Type B pancreatic cell (in vitro differentiated cells): Measurements from ENCODE around the gene DCAF8L2. TPM values are rescaled to one million over a fixed set of nuclear protein-coding genes. Genes with fewer than 3 reads are reported as not detected.
"Not testable (repeated sequence)": the region's sequence is repeated elsewhere in the genome, so short reads cannot be mapped to it uniquely, and the experiment has no call there.

ENCODE experiments used
- DNase-seq: peaks from one replicate; pipeline ENCODE4 v3.0.0; 2021; ENCODE audit warnings: mixed read lengths; ENCODE audit not compliant: unreplicated experiment; ENCODE audit errors: extremely low spot score
- H3K27ac Mint-ChIP-seq: 2 replicates; pipeline ENCODE4 v1.8.0; 2021; ENCODE audit warnings: mild to moderate bottlenecking, mixed read lengths
- H3K27me3 Mint-ChIP-seq: 2 replicates; pipeline ENCODE4 v1.8.0; 2021; ENCODE audit warnings: mixed read lengths
- H3K36me3 Mint-ChIP-seq: 2 replicates; pipeline ENCODE4 v1.8.0; 2021; ENCODE audit warnings: mixed read lengths
- H3K4me1 Mint-ChIP-seq: one replicate; pipeline ENCODE4 v1.8.0; 2021; ENCODE audit warnings: mixed read lengths; ENCODE audit not compliant: unreplicated experiment
- H3K4me3 Mint-ChIP-seq: 2 replicates; pipeline ENCODE4 v1.8.0; 2021; ENCODE audit warnings: mild to moderate bottlenecking, mixed read lengths
- H3K9me3 Mint-ChIP-seq: 2 replicates; pipeline ENCODE4 v1.8.0; 2021; ENCODE audit warnings: mixed read lengths
- long read RNA-seq: library from polyadenylated mRNA; unstranded; transcript quantifications from one replicate; pipeline ENCODE4 v2.0.0, GENCODE V29; 2020
- total RNA-seq: library from RNA; stranded (reverse); gene quantifications from 2 replicates; pipeline ENCODE4 v1.2.1, GENCODE V29; 2021; ENCODE audit warnings: low replicate concordance
- TF ChIP-seq, protein P1 (sequence below): fragments of 200-600 bp; sonication (generic); conservative IDR thresholded peaks from 2 replicates; pipeline ENCODE4 v1.5.0; 2021; ENCODE audit warnings: antibody characterized with exemption, mild to moderate bottlenecking

Gene DCAF8L2
- total RNA-seq, result not detected in 2 replicates
- long read RNA-seq, result 0 reads

DNA sequence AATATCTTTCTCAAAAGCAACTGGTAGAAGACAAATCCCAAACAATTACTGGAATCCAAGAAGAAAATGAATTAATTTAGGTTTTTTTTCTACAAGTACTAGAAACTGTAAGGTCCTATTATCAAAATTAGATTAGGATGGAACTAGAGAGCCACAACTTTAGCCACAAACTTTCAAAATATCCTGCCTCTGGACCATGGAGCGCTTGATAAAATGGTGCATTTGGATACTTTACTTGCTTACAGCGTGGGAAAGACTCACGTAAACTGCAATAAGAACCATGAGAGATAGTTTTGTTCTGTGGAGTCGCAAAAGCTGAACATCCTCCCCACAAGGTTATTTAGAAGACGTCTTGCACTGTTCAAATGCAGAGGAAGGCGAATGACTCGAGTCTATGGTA, at the start of gene DCAF8L2:
Gene DCAF8L2, plus strand, starts transcription at position 301 of the 400 bp plus-strand sequence. CDS start 156,552 bp downstream, outside the sequence.
- H3K4me3 Mint-ChIP-seq, result no peak within 1 kb of the TSS
- TF ChIP-seq, protein P1, sequence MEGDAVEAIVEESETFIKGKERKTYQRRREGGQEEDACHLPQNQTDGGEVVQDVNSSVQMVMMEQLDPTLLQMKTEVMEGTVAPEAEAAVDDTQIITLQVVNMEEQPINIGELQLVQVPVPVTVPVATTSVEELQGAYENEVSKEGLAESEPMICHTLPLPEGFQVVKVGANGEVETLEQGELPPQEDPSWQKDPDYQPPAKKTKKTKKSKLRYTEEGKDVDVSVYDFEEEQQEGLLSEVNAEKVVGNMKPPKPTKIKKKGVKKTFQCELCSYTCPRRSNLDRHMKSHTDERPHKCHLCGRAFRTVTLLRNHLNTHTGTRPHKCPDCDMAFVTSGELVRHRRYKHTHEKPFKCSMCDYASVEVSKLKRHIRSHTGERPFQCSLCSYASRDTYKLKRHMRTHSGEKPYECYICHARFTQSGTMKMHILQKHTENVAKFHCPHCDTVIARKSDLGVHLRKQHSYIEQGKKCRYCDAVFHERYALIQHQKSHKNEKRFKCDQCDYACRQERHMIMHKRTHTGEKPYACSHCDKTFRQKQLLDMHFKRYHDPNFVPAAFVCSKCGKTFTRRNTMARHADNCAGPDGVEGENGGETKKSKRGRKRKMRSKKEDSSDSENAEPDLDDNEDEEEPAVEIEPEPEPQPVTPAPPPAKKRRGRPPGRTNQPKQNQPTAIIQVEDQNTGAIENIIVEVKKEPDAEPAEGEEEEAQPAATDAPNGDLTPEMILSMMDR, result no peak
- no peaks in the 10 kb centered on the region for H3K36me3 Mint-ChIP-seq
- H3K27me3 Mint-ChIP-seq, result no peaks in the 10 kb centered on the region
- H3K27ac Mint-ChIP-seq, result no peak within 1 kb of the TSS
- H3K4me1 Mint-ChIP-seq, result no peaks in the 10 kb centered on the region
- no peak for DNase-seq
- peaks cover 5% of the 10 kb centered on the region for H3K9me3 Mint-ChIP-seq

DNA sequence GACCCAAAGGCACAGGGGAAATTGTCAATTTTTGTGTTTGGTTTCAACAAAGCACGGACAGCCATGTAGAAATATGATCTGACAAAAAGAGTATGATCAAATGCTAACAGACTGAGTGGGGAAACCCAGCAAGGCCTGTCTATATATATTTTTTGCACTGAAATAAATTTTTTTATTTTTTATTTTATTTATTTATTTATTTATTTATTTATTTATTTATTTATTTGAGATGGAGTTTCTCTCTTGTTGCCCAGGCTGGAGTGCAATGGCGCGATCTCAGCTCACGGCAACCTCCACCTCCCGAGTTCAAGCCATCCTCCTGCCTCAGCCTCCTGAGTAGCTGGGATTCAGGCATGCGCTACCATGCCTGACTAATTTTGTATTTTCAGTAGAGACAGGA, 49.0 kb upstream of the DCAF8L2 start:
- not testable (repeated sequence) for H3K9me3 Mint-ChIP-seq, H3K27me3 Mint-ChIP-seq, H3K4me3 Mint-ChIP-seq, DNase-seq, H3K4me1 Mint-ChIP-seq, H3K27ac Mint-ChIP-seq, H3K36me3 Mint-ChIP-seq

DNA sequence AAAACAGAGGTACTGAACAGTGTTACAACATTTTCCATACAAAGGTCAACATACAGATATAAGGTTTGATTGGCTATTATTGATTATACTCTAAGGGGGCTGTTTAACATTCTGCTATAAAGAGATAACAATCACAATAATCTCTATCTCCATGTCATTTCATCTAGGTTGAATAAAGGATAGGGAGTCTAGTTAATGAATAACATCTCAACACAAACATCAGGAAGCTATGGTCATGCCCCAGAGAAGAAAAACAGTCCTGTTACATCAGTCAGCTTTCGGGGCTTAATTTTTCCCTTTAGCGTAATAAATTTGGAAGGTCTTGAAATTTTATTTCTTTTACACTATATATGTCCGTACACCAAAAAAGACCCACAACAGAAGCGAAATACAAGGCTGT, 41.5 kb upstream of the DCAF8L2 start:
- Mint-ChIP-seq H3K36me3 (no peaks in the 10 kb centered on the region), H3K27ac (peak overlapping the region; percentile 5), H3K4me1 (no peaks in the 10 kb centered on the region), H3K9me3 (peaks cover 9% of the 10 kb centered on the region), H3K4me3 (no peak overlapping the region), H3K27me3 (no peaks in the 10 kb centered on the region)
- no peak for DNase-seq
- TF ChIP-seq, protein P1, result no peak

DNA sequence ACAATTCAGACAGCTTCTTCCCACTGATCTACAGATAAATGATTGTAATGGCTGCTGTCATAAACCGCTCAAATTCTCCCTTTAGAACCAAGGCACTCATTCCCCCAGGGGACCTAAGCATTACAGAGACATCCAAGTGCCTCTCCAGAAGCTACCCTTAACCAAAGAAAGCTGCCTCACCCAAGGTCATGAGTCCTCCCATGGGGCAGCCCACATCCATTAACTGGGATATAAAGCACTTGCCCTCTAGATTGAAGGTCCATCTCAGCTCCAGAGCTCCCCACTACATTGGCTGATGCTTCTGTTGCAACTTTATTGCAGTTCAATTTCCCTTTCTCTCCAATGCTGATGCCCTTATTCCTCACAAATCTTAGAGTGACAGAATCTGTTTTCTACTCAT, 40.5 kb upstream of the DCAF8L2 start:
- H3K36me3 Mint-ChIP-seq, result no peaks in the 10 kb centered on the region
- TF ChIP-seq, protein P1, result no peak
- DNase-seq, result no peak
- H3K4me1 Mint-ChIP-seq, result no peaks in the 10 kb centered on the region
- no peaks in the 10 kb centered on the region for H3K27me3 Mint-ChIP-seq
- H3K27ac Mint-ChIP-seq, result no peak overlapping the region
- H3K9me3 Mint-ChIP-seq, result peaks cover 9% of the 10 kb centered on the region
- no peak overlapping the region for H3K4me3 Mint-ChIP-seq

DNA sequence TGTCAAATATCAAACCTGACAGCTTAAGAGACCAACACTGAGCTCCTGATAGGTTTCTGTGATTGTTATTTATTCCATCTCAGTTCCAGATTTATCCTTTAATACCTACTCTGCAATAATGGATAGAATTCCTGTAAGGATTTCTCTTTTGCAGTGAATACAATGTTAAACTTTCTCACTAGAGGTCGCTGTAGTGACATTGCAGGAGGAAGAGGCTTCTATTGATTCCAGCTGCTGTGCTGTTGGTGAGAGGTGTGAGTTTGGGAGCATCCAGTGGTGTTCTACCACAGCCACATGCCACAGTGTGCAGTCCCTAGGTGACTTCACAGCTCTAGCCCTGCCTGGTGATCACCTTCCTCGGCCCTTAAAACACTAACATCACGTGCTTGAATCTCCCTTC, 34.6 kb upstream of the DCAF8L2 start:
- Mint-ChIP-seq H3K36me3 (no peaks in the 10 kb centered on the region), H3K27ac (no peak overlapping the region), H3K9me3 (no peaks in the 10 kb centered on the region), H3K4me3 (no peak overlapping the region), H3K4me1 (no peaks in the 10 kb centered on the region), H3K27me3 (no peaks in the 10 kb centered on the region)
- TF ChIP-seq, protein P1, result peak; percentile 73
- no peak for DNase-seq

DNA sequence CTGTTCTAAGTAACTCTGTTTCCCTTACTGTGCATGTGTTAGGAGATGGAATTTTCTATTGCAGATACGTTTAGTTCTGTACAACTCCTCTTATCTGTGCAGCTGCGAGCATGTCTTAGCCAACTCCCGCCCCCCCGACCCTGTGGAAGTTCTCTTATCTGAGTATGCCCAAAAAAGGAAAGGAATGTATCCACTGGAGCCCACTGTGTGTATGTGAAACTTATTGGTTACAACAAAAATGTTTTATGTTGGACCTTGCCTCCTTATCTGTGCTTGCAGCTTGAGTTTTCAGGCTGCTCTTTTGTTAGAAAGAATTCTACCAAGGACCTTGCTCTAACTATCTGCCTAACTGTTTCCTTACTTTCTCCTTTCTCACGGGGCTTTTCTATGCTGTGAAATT, 24.2 kb upstream of the DCAF8L2 start:
- no peaks in the 10 kb centered on the region for H3K36me3 Mint-ChIP-seq
- H3K4me1 Mint-ChIP-seq, result peaks cover 11% of the 10 kb centered on the region
- H3K9me3 Mint-ChIP-seq, result peaks cover 7% of the 10 kb centered on the region
- H3K27ac Mint-ChIP-seq, result peak overlapping the region; percentile 13
- H3K4me3 Mint-ChIP-seq, result peak overlapping the region; percentile 18
- no peak for DNase-seq
- TF ChIP-seq, protein P1, result no peak
- H3K27me3 Mint-ChIP-seq, result no peaks in the 10 kb centered on the region
